Stomach (tissue), 4 donors: ENCODE data around the gene RAI14.

Source experiments
- CTCF ChIP-seq, 7 experiments: fragments of 450-650 bp in 4 of 7; fragments of 200-600 bp in 3 of 7; sonication (generic) in 3 of 7; IDR thresholded peaks; one replicate each; pipeline ENCODE4 v1.5.1; 2016 to 2019; ENCODE audit warnings: antibody characterized with exemption in 7 of 7, control low read depth in 2 of 7, mild to moderate bottlenecking in 1 of 7
- POLR2A ChIP-seq, 4 donors: fragments of 450-650 bp; IDR thresholded peaks; one replicate each; pipeline ENCODE4 v1.6.1; 2016; ENCODE audit warnings: antibody characterized with exemption in 4 of 4, control low read depth in 2 of 4, mild to moderate bottlenecking in 1 of 4, moderate library complexity in 1 of 4
- POLR2AphosphoS5 ChIP-seq, 3 donors: sonication (generic); formaldehyde crosslinking; IDR thresholded peaks; one replicate each; pipeline ENCODE4 v1.6.1; 2016; ENCODE audit warnings: antibody characterized with exemption in 3 of 3

- TF ChIP-seq CTCF (IDR thresholded peaks at IDR 0.05), result no peak
- TF ChIP-seq POLR2A (IDR thresholded peaks at IDR 0.05), result no peak
- no peak for TF ChIP-seq POLR2AphosphoS5 (IDR thresholded peaks at IDR 0.05)
Measured at GRCh38 chr5:34639852-34640626, 16.1 kb upstream of the RAI14 start.
